ENCODE measurements around the gene WDR20.
"Not testable (repeated sequence)": the region's sequence is repeated elsewhere in the genome, so short reads cannot be mapped to it uniquely, and the experiment has no call there.

Gene WDR20

GRCh38 chr14:102159841-102160240, 20.1 kb downstream of the WDR20 start:
- no peak overlapping the region for H3K4me3 ChIP-seq (ENCODE audit: low read length)
- no peak for DNase-seq (ENCODE audit: low read depth, low spot score)

- H3K4me3 ChIP-seq (ENCODE audit: low read length): no peak overlapping the region
- DNase-seq (ENCODE audit: low read depth, low spot score): no peak
Measured at GRCh38 chr14:102162487-102162886, 22.8 kb downstream of the WDR20 start.

- no peak for DNase-seq (ENCODE audit: low read depth, low spot score)
- no peak overlapping the region for H3K4me3 ChIP-seq (ENCODE audit: low read length)
Measured at GRCh38 chr14:102164241-102164641, 24.5 kb downstream of the WDR20 start.

DNA sequence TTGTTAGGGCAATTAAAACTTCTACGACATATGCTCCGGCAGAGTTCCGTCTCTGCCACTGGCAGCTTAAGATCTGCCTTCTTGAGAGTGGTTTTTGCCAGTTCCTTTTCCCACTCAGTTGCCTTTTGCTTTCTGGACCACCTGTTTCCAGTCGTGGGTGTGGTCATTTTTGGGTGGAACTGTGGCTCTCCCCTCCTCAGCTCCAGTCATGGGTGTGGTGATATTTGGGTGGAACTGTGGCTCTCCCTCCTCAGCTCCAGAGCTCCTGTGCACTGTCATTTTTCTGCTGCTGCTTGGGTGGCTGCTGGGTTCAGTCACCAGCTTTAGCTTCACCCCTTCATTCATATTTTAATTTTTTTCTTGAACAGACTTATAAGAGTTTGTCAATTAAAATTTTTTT, 25.3 kb downstream of the WDR20 start:
- H3K4me3 ChIP-seq (ENCODE audit: low read length): no peak overlapping the region
- no peak for DNase-seq (ENCODE audit: low read depth, low spot score)

DNA sequence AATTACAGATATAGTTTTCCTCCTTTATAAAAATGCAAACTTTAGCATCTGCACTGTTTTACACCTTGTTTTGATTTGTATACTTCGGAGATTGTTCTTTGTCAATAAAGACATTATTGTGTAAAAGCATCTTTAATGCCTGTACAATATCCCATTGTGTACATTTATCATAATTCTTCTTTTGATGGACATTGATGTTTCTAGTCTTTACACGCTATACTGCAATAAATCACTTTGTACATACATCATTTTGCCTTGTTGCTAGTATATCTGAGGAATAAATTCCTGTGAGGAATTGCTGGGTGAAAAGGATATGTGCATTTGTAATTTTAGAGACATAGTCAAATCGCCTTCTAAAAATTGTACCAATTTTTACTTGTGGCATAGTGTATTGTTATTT, 30.4 kb downstream of the WDR20 start:
- H3K4me3 ChIP-seq (ENCODE audit: low read length): no peak overlapping the region
- no peak for DNase-seq (ENCODE audit: low read depth, low spot score)

DNA sequence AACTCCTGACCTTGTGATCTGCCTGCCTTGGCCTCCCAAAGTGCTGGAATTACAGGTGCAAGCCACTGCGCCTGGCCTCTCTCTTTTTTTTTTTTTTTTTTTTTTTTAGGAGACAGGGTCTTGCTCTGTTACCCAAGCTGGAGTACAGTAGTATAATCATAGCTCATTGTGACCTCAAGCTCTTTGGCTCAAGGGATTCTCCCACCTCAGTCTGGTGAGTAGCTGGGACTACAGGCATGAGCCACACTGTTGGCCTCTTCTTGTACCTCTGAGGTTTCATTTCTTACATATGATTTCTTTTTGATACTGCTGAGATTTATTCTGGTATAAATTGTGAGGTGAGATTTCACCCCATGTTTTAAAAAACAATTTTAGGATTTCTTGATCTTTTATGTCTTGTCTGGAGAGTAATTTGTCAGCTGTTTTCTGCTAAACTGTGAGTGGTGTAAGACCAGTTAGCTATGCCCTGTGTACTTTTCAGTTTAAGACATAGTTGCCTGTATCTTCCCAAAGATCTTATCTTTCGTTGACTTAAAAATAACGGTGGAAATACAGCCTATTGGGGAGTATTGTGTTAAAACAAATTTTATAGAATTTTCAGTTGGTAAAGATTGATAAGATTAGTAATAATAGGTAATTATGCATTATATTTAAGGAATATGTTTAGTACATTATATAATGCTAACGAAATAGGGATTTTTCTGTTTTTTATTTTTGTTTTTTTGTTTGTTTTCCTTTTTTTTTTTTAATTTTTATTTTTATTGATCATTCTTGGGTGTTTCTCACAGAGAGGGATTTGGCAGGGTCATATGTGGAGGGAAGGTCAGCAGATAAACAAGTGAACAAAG, 31.7 kb downstream of the WDR20 start:
- DNase-seq (ENCODE audit: low read depth, low spot score): no peak

DNA sequence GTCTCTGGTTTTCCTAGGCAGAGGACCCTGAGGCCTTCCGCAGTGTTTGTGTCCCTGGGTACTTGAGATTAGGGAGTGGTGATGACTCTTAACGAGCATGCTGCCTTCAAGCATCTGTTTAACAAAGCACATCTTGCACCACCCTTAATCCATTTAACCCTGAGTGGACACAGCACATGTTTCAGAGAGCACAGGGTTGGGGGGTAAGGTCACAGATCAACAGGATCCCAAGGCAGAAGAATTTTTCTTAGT, 32.2 kb downstream of the WDR20 start:
- DNase-seq (ENCODE audit: low read depth, low spot score); H3K4me3 ChIP-seq (ENCODE audit: low read length): not testable (repeated sequence)

More for the DNA sequence above, 31.7 kb downstream of the WDR20 start:
- no peak overlapping the region for H3K4me3 ChIP-seq (ENCODE audit: low read length)

- not testable (repeated sequence) for H3K4me3 ChIP-seq (ENCODE audit: low read length); DNase-seq (ENCODE audit: low read depth, low spot score)
Measured at GRCh38 chr14:102172721-102173120, 33.0 kb downstream of the WDR20 start.

DNA sequence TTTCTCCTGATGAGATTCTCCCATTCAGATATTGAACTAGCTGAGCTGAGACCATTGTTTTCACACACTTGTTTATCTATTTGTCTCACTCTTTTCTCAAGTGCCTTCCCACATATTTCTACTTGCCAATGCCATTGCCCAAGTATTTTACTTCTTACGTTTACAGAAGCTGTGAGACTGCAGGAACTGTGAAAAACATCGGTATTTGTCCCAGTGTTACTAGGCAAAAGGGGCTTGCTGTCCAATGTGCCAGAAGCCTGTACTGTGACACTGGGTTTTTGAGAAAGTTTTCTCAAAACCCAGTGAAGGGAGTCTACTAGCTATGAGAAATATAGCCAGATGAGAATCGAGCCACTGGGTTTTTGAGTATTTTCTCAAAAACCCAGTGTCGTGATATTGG, 37.5 kb downstream of the WDR20 start:
- no peak for DNase-seq (ENCODE audit: low read depth, low spot score)
- no peak overlapping the region for H3K4me3 ChIP-seq (ENCODE audit: low read length)

DNA sequence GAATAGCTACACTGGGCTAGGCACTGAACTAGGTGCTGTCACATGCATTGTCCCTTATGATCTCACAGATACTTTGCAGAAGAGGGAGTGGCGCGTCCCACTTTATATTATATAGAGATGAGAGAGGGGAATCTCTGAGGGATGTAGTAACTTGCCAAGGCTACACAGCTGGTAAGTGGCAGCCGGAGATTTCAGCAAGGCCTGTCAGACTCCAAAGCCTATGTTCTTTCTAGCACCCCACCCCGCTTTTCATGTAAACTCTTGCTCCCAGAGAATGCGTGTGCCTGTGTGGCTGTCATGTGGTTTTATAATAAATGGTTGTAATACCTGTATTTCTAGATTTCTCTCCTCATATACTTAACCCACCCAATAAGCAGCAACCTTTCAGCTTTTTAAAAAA, 39.1 kb downstream of the WDR20 start:
- H3K4me3 ChIP-seq (ENCODE audit: low read length): no peak overlapping the region
- no peak for DNase-seq (ENCODE audit: low read depth, low spot score)

DNA sequence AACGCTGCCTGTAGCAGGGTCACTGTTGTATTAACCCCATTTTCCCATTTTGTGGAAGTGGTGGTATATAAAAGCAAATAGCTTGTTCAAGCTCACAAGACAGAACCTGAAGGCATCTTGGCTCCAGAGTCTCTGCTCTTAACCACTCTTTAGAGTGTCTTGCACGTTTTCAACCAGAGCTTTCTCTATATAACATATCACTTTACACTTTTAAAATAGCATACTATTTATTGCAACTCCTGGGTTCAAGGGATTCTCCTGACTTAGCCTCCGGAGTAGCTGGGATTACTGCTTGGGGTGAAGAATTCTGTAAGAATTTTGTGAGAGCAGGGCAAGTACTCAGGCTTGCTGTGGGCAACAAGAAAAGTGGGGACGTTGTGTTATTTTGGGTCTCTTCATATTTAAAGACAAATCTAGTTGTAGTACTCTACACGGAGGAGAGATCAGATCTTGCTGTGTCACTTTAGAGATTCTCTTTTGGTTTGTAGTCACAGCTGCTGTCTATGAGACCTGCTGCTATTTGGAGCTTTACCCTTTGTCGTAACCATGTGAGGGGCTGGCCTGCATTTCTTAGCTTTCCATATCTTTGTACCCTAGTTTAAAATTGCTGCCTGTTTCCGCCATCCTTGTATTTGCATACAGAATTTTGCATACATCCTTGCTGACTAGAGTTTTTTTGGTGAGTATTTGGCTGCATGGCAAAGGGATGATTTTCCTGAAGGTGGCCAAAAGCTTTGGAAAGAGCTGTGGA, 40.7 kb downstream of the WDR20 start:
- no peak for DNase-seq (ENCODE audit: low read depth, low spot score)
- no peak overlapping the region for H3K4me3 ChIP-seq (ENCODE audit: low read length)

DNA sequence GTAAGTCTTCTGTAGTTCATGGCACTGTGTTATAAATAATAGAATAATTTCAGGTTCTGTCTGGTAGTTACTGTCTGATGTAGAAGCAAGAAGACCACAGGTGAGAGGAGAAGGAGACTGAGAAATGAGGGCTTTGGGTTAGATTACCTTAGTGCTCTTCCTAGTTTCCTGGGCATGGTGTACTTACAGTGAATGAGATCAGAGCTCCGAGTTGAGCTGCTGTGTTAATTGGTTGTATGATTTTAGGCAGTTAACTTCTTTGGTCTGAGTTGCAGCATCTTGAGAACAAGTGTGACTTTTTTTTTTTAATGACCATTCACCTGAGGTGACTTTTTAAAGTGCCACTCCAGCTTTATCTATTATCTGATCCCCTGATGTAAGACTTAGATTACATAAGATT, 41.5 kb downstream of the WDR20 start:
- DNase-seq (ENCODE audit: low read depth, low spot score): no peak
- no peak overlapping the region for H3K4me3 ChIP-seq (ENCODE audit: low read length)

- no peak for DNase-seq (ENCODE audit: low read depth, low spot score)
- no peak overlapping the region for H3K4me3 ChIP-seq (ENCODE audit: low read length)
Measured at GRCh38 chr14:102182190-102182589, 42.5 kb downstream of the WDR20 start.

DNA sequence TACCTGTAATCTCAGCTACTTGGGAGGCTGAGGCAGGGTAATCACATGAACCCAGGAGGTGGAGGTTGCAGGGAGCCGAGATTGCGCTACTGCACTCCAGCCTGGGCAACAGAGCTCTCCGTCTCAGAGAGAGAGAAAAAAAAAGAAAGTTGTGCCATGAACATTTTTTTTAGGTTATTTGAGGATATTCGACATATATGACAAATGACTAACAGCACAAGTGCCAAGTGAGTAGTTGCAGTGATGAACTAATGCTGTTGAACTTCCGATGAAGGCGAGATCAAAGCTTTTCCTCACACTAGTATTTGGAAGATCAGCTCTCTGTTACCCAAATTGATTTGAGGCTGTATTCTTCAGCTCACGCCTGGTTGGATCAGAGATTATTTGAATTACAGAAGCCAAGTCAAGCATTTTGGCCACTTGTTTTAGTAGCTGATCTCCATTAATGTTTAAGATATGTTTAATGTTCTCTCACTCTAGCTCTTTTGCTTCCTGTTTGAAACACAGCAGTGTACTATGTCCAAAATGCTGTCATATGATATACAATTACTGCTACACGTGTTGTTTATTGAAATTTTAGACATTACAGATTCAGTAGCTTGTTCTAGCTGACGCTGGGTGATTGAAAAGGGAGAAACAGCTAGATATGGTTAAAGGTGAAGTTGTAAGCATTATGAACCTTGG, 43.4 kb downstream of the WDR20 start:
- H3K4me3 ChIP-seq (ENCODE audit: low read length): no peak overlapping the region
- DNase-seq (ENCODE audit: low read depth, low spot score): no peak

DNA sequence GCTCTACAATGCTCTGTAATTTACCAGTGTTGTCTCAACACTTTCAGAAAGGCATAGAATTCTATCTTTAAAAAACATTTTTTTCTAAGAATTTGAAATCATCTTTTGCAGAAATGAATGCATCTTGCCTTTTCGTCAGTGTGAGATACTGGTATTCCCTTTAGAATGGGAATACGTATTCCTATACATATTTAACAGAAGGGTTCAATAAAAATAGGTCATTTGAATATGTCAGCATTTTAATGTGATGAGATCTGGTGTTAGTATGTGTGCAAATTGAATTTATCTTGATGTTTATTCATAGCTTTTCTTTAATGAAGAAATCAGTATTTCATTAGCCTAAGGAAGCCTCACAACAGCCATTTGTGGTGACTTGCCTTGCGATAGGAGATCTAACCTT, 44.2 kb downstream of the WDR20 start:
- no peak overlapping the region for H3K4me3 ChIP-seq (ENCODE audit: low read length)
- no peak for DNase-seq (ENCODE audit: low read depth, low spot score)

DNA sequence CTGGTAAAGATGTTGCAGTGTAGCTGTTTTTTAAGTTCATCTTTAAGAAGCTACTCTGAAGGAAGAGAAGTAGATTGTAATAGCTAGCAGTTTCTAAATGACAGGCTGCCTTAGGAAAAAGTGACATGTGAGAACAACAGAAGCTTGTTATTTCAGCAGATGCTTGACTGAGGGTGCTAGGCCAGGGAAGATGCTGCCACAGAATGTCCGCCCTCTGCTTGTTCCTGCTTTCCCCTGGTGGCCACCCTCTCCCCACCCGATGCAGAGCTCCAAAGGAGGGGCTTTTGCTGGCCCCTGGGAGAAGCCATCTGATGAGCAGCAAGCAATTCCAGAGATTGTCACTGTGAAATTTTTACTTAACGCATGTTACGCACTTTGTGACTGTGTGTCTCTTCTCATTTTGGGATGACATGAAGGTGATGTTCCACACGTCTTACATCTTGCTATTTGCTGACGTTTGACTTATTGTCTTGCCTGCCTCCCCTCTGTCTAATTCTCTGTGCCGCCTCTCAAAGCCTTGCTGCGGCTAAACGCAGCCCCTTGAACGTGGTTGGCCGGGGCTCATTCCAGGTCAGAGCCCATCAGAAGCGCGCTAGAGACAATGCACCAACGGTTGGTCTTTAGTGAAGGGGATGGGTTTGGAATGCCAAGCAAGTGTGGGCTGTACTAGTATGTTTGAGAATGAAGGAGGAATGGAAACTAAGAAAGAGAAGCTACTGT, 44.8 kb downstream of the WDR20 start:
- H3K4me3 ChIP-seq (ENCODE audit: low read length): no peak overlapping the region
- no peak for DNase-seq (ENCODE audit: low read depth, low spot score)

GRCh38 chr14:102185360-102185759, 45.7 kb downstream of the WDR20 start:
- no peak for DNase-seq (ENCODE audit: low read depth, low spot score)
- H3K4me3 ChIP-seq (ENCODE audit: low read length): no peak overlapping the region

- no peak overlapping the region for H3K4me3 ChIP-seq (ENCODE audit: low read length)
- DNase-seq (ENCODE audit: low read depth, low spot score): no peak
Measured at GRCh38 chr14:102187044-102187443, 47.3 kb downstream of the WDR20 start.

DNA sequence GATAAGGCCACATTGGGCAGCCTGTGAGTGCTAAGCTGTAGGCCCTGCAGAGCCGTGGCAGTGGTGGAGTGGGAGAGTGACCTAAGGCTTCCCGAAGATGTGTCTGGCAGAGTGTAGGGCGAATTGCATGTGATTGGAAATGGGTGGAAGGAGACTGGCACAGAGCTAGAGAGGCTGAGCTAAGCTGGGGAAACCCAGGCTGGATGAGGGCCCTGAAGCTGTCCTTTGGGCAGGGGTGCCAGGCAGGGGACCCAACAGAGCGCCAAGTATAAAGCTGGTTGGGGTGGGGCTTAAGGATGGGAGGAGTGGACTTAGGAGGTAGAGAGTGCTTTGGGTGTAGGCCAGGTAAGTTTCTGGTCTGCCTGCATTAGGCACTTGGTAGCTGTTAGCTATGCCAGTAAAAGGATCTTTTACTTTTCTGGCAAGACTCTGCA, 47.9 kb downstream of the WDR20 start:
- DNase-seq (ENCODE audit: low read depth, low spot score): no peak
- no peak overlapping the region for H3K4me3 ChIP-seq (ENCODE audit: low read length)

- H3K4me3 ChIP-seq (ENCODE audit: low read length): no peak overlapping the region
- no peak for DNase-seq (ENCODE audit: low read depth, low spot score)
Measured at GRCh38 chr14:102188187-102188586, 48.5 kb downstream of the WDR20 start.
